ENCODE data around the gene SLC35F4. TPM values are rescaled to one million over a fixed set of nuclear protein-coding genes. Genes with fewer than 3 reads are reported as not detected.

Gene SLC35F4
- polyA plus RNA-seq, 1 donor (not counting 4 experiments of a cell fraction or from before 2014, with no cell fraction given), result not detected

GRCh38 chr14:57692671-57693070 is 173.2 kb downstream of the SLC35F4 start:
- no peaks in the 10 kb centered on the region for H3K36me3 ChIP-seq (ENCODE audit: control insufficient read depth in 2 of 2, extremely low read depth in 1 of 2, insufficient read depth in 2 of 2, low read length in 2 of 2)
- FAIRE-seq, result no peak
- H3K4me2 ChIP-seq (ENCODE audit: control insufficient read depth, extremely low read depth, insufficient read depth, low read depth, low read length), result no peak overlapping the region
- dilution Hi-C loops (cut with MboI; ENCODE audit: extremely low pct_ligation_motif_present, low sequenced_read_pairs), result no loop called here
- no peaks in the 10 kb centered on the region for H3K79me2 ChIP-seq (ENCODE audit: control insufficient read depth, insufficient read depth, low read length)
- no peaks in the 10 kb centered on the region for H3K9me3 ChIP-seq (ENCODE audit: control insufficient read depth, low read depth, low read length)
- H2AFZ ChIP-seq (ENCODE audit: control insufficient read depth, low read length), result no peak overlapping the region
- H3K27me3 ChIP-seq (ENCODE audit: control insufficient read depth, extremely low read depth, insufficient read depth, low read length), result peaks cover 3% of the 10 kb centered on the region
- no peaks in the 10 kb centered on the region for H3K4me1 ChIP-seq (ENCODE audit: control insufficient read depth, extremely low read depth, insufficient read depth, low read length)
- H3K9me1 ChIP-seq (ENCODE audit: control insufficient read depth, extremely low read depth, insufficient read depth, low read length), result no peaks in the 10 kb centered on the region
- peak in 2 of 3 experiments; percentile 50 to 53 for TF ChIP-seq CTCF (optimal IDR thresholded peaks at IDR 0.05 in 1 of 3, IDR thresholded peaks at IDR 0.05 in 1 of 3, conservative IDR thresholded peaks at IDR 0.05 in 1 of 3; ENCODE audit: extremely low read depth in 1 of 3, insufficient read depth in 2 of 3, low read length in 3 of 3)
- no peak for TF ChIP-seq EZH2 (IDR thresholded peaks at IDR 0.05; ENCODE audit: low read length)
- no peak overlapping the region for H3K27ac ChIP-seq (ENCODE audit: control insufficient read depth, insufficient read depth, low read length)
- H4K20me1 ChIP-seq (ENCODE audit: control insufficient read depth, extremely low read depth, insufficient read depth, low read length), result no peaks in the 10 kb centered on the region
- H3K9ac ChIP-seq (ENCODE audit: control insufficient read depth, extremely low read depth, insufficient read depth, low read length), result no peak overlapping the region
- peak; percentile 30 for DNase-seq (ENCODE audit: low read depth, low spot score)
- H3K4me3 ChIP-seq (ENCODE audit: control insufficient read depth in 2 of 3, extremely low read depth in 1 of 3, insufficient read depth in 2 of 3, low read depth in 1 of 3, low read length in 3 of 3), result no peak overlapping the region

- Histone ChIP-seq H2AFZ (ENCODE audit: control insufficient read depth, low read length) (no peak overlapping the region), H3K27me3 (ENCODE audit: control insufficient read depth, extremely low read depth, insufficient read depth, low read length) (peaks cover 3% of the 10 kb centered on the region), H3K79me2 (ENCODE audit: control insufficient read depth, insufficient read depth, low read length) (no peaks in the 10 kb centered on the region), H3K36me3 (ENCODE audit: control insufficient read depth in 2 of 2, extremely low read depth in 1 of 2, insufficient read depth in 2 of 2, low read length in 2 of 2) (no peaks in the 10 kb centered on the region), H3K9me1 (ENCODE audit: control insufficient read depth, extremely low read depth, insufficient read depth, low read length) (no peaks in the 10 kb centered on the region), H3K4me1 (ENCODE audit: control insufficient read depth, extremely low read depth, insufficient read depth, low read length) (no peaks in the 10 kb centered on the region), H3K9ac (ENCODE audit: control insufficient read depth, extremely low read depth, insufficient read depth, low read length) (no peak overlapping the region), H4K20me1 (ENCODE audit: control insufficient read depth, extremely low read depth, insufficient read depth, low read length) (no peaks in the 10 kb centered on the region), H3K4me3 (ENCODE audit: control insufficient read depth in 2 of 3, extremely low read depth in 1 of 3, insufficient read depth in 2 of 3, low read depth in 1 of 3, low read length in 3 of 3) (no peak overlapping the region), H3K9me3 (ENCODE audit: control insufficient read depth, low read depth, low read length) (no peaks in the 10 kb centered on the region), H3K4me2 (ENCODE audit: control insufficient read depth, extremely low read depth, insufficient read depth, low read depth, low read length) (no peak overlapping the region), H3K27ac (ENCODE audit: control insufficient read depth, insufficient read depth, low read length) (no peak overlapping the region)
- no peak for TF ChIP-seq CTCF (optimal IDR thresholded peaks at IDR 0.05 in 1 of 3, IDR thresholded peaks at IDR 0.05 in 1 of 3, conservative IDR thresholded peaks at IDR 0.05 in 1 of 3; ENCODE audit: extremely low read depth in 1 of 3, insufficient read depth in 2 of 3, low read length in 3 of 3)
- no peak for TF ChIP-seq EZH2 (IDR thresholded peaks at IDR 0.05; ENCODE audit: low read length)
- no peak for FAIRE-seq
- dilution Hi-C loops (cut with MboI; ENCODE audit: extremely low pct_ligation_motif_present, low sequenced_read_pairs), result no loop called here
- no peak for DNase-seq (ENCODE audit: low read depth, low spot score)
Observed at GRCh38 chr14:57687416-57687815, 178.5 kb downstream of the SLC35F4 start.
